GM10248 (cell line): ENCODE results near the gene GPR141.

Experiments
- CTCF ChIA-PET: fragments of 300-600 bp; sonication (Branson Sonifier 250); formaldehyde crosslinking; extraction: SDS; loops from one replicate; lab custom pipeline; 2021; ENCODE audit warnings: antibody characterized with exemption; lab: Yijun Ruan, JAX
- POLR2A ChIA-PET: fragments of 350-650 bp; sonication (Branson Sonifier 250); formaldehyde crosslinking; extraction: SDS; loops from one replicate; lab custom pipeline; 2020; ENCODE audit warnings: antibody characterized with exemption; lab: Yijun Ruan, JAX
- DNase-seq: peaks from one replicate; pipeline ENCODE4 v3.0.0; 2012; ENCODE audit errors: extremely low spot score
- CTCF ChIP-seq: IDR thresholded peaks from 2 replicates; pipeline ENCODE4 v1.5.1; 2012; ENCODE audit warnings: mild to moderate bottlenecking, low read depth; ENCODE audit errors: extremely low read depth, missing control alignments, control extremely low read depth

GPR141 gene

GRCh38 chr7:37756797-37757551, 73.4 kb downstream of the GPR141 start:
- DNase-seq: no peak
- ChIA-PET POLR2A (no interaction called here), CTCF (interaction anchor here (1.1 to 1.6 kb wide), 2 partner anchors 9 to 16 kb away, joined by 3 read pairs; no protein-coding TSS in a partner anchor)
- no peak for TF ChIP-seq CTCF

GRCh38 chr7:37757563-37757962, 74.0 kb downstream of the GPR141 start:
- DNase-seq: no peak
- ChIA-PET POLR2A (no interaction called here), CTCF (interaction anchor here (1.1 to 1.6 kb wide), 3 partner anchors 8 to 25 kb away, joined by 3 read pairs; no protein-coding TSS in a partner anchor)
- no peak for TF ChIP-seq CTCF

- ChIA-PET CTCF (interaction anchor here (1.1 kb wide), 1 partner anchor 26 kb away, joined by 3 read pairs; no protein-coding TSS in a partner anchor), POLR2A (no interaction called here)
- DNase-seq: no peak
- TF ChIP-seq CTCF: no peak
These were observed 75.0 kb downstream of the GPR141 start for GRCh38 chr7:37758501-37759045.

GRCh38 chr7:37759526-37759925, 76.0 kb downstream of the GPR141 start:
- POLR2A ChIA-PET: no interaction called here
- no peak for DNase-seq
- TF ChIP-seq CTCF: no peak
- CTCF ChIA-PET: interaction anchor here (1.2 kb wide), 1 partner anchor 27 kb away, joined by 4 read pairs; no protein-coding TSS in a partner anchor

- no peak for DNase-seq
- CTCF ChIA-PET: interaction anchor here (1.0 to 1.5 kb wide), 3 partner anchors 8 to 68 kb away, joined by 3 read pairs; no protein-coding TSS in a partner anchor
These were observed 81.9 kb downstream of the GPR141 start for GRCh38 chr7:37765421-37765829.

More at GRCh38 chr7:37765421-37765829, 81.9 kb downstream of the GPR141 start:
- POLR2A ChIA-PET: no interaction called here
- no peak for TF ChIP-seq CTCF
